Measurements from ENCODE around the gene IFT172. TPM values are rescaled to one million over a fixed set of nuclear protein-coding genes. Genes with fewer than 3 reads are reported as not detected.

Gene IFT172
- total RNA-seq, 6 experiments from 2014 or later, result 4.4 to 11.5 (median 6.2) TPM

DNA sequence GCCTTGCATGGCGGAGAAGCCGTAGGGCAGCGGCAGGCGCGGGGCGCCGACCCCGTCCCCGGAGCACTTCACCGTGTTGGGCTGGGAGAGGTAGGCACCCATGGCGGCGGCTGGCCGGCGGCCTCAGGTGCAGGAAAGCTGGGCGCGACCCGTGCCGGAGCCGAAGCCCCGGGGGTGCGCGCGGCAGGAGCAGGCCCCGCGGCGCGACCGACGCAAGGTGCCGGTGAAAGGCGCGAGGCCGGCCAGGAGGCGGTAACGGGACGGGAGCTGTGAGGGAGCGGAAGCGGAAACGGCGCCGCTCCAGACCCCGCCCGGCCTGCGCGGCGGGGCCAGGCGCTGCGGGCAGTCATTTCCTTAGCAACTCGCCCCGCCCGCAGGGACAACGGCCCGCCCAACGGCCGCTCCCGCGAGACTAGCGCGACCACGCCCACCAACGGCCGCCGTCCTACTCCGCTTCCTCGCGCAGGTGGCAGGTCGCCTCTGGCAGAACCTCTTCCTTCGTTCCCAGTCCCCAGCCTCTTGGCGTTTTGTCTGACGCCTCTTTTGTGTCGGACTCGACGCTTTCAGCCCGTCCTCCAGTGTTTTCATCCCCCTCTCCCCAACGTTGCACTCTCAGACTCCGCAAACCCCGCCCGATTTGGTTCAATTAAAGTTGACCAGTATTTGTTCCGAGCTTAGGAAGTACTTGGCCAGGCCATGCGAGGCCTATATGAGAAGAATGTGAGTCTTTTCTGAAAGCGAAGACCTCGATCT lies 80.0 kb downstream of the IFT172 start, which contains the start of gene PPM1G:
Gene PPM1G, minus strand, starts transcription at position 271 of the 753 bp plus-strand sequence. Its CDS starts 169 bp downstream, at position 102.
- TF ChIP-seq POLR2A (IDR thresholded peaks at IDR 0.05), result peak; percentile 60
- TF ChIP-seq, protein P1, sequence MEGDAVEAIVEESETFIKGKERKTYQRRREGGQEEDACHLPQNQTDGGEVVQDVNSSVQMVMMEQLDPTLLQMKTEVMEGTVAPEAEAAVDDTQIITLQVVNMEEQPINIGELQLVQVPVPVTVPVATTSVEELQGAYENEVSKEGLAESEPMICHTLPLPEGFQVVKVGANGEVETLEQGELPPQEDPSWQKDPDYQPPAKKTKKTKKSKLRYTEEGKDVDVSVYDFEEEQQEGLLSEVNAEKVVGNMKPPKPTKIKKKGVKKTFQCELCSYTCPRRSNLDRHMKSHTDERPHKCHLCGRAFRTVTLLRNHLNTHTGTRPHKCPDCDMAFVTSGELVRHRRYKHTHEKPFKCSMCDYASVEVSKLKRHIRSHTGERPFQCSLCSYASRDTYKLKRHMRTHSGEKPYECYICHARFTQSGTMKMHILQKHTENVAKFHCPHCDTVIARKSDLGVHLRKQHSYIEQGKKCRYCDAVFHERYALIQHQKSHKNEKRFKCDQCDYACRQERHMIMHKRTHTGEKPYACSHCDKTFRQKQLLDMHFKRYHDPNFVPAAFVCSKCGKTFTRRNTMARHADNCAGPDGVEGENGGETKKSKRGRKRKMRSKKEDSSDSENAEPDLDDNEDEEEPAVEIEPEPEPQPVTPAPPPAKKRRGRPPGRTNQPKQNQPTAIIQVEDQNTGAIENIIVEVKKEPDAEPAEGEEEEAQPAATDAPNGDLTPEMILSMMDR (IDR thresholded peaks at IDR 0.05), result no peak
- peak within 1 kb of the TSS; percentile 36 to 80 (median 62) for H3K27ac ChIP-seq
- ATAC-seq, result peak; percentile 99 to 100 (median 99)
- H3K4me3 ChIP-seq, result peak within 1 kb of the TSS; percentile 95 to 100 (median 98)
- under 1% methylated on average over 26 of the region's 82 CpGs for WGBS (ENCODE audit: insufficient coverage, low coverage, low lambda C conversion rate, missing lambda C conversion rate)
- H3K36me3 ChIP-seq, result no peaks in the 10 kb centered on the region
- no peaks in the 10 kb centered on the region for H3K27me3 ChIP-seq
- no peaks in the 10 kb centered on the region for H3K9me3 ChIP-seq
- H3K4me1 ChIP-seq, result peaks cover 0 to 20% (median 3%) of the 10 kb centered on the region in 4 donors
- intact Hi-C loops (cut with DNase I), result no loop called here
- peak; percentile 98 for DNase-seq

DNA sequence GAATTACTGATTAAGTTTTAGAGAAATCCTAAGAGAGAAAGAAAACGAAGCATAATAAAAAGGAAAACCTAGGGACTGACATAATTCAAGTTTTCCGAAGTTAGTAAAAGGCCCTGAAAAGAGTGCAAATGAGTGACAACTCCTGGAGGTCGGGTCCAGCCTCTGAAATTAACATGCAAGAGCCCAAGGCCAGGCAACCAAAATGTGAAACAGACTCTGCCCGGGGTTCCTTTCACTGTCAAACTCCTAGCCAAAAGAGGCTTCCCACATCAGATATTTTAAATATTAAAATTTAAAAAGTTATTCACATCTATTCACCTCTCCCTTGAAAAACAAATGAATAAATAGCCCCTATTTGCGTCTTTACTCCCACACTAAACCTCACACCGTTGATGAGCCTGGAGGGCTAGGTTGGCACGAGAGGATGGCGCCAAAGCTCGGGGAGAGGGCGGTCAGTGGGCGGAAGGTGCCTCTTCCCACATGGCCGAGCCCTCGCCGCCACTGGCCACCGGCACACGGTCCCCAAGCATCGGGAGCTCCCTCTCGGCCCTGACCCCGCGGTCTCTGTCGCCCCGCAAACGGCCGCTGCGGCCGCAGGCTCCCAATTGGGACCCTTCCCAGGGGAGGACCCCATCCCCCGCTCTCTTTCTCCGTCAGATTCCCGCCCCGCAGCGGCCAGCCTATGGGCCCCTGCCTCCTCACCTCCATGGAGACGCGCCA lies 80.8 kb downstream of the IFT172 start:
- Histone ChIP-seq H3K4me1 (peaks cover 0 to 20% (median 3%) of the 10 kb centered on the region in 4 donors), H3K9me3 (no peaks in the 10 kb centered on the region), H3K36me3 (no peaks in the 10 kb centered on the region), H3K4me3 (peak overlapping the region; percentile 95 to 100 (median 98)), H3K27me3 (no peaks in the 10 kb centered on the region), H3K27ac (peak overlapping the region; percentile 36 to 80 (median 62))
- ATAC-seq (peak; percentile 20 to 44 (median 35)), DNase-seq (no peak)
- intact Hi-C loops (cut with DNase I), result no loop called here
- 0% methylated on average over 12 of the region's 33 CpGs for WGBS (ENCODE audit: insufficient coverage, low coverage, low lambda C conversion rate, missing lambda C conversion rate)
- no peak for TF ChIP-seq POLR2A (IDR thresholded peaks at IDR 0.05)
- TF ChIP-seq, protein P1 (IDR thresholded peaks at IDR 0.05), result no peak

DNA sequence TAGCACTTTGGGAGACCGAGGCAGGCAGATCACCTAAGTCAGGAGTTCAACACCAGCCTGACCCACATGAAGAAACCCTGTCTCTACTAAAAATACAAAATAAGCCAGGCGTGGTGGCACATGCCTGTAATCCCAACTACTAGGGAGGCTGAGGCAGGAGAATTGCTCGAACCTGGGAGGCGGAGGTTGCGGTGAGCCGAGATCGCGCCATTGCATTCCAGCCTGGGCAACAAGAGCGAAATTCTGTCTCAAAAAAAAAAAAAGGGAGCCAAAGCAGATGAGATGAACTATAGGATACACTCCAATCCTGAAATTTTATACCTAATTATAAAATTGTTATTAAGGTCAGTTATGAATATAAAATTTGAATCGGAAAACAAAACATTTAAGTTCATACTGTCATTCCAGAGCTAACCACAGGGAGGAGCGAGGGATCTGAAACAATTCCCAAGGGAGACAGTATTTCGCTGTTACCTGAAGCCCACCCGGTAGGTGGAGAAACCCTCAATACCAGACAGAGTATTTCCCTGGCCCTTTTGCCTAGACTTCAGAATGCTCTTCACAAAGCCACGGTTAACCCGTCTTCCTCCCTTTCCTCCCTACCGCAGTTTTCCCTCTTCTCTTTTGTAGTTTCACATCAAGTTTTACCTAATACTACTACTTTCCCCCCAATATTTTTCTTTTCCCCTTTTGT lies 81.6 kb downstream of the IFT172 start:
- TF ChIP-seq, protein P1 (IDR thresholded peaks at IDR 0.05), result peak; percentile 54 to 64 (median 58)
- TF ChIP-seq POLR2A (IDR thresholded peaks at IDR 0.05), result no peak
- WGBS (ENCODE audit: insufficient coverage, low coverage, low lambda C conversion rate, missing lambda C conversion rate), result 15% methylated on average over 9 of the region's 16 CpGs
- intact Hi-C loops (cut with DNase I), result no loop called here
- Histone ChIP-seq H3K4me3 (peak overlapping the region; percentile 95 to 100 (median 98)), H3K4me1 (peaks cover 0 to 20% (median 3%) of the 10 kb centered on the region in 4 donors), H3K27ac (no peak overlapping the region), H3K36me3 (no peaks in the 10 kb centered on the region), H3K9me3 (no peaks in the 10 kb centered on the region), H3K27me3 (no peaks in the 10 kb centered on the region)
- ATAC-seq, result peak in 1 of 4 donors; percentile 19
- no peak for DNase-seq

DNA sequence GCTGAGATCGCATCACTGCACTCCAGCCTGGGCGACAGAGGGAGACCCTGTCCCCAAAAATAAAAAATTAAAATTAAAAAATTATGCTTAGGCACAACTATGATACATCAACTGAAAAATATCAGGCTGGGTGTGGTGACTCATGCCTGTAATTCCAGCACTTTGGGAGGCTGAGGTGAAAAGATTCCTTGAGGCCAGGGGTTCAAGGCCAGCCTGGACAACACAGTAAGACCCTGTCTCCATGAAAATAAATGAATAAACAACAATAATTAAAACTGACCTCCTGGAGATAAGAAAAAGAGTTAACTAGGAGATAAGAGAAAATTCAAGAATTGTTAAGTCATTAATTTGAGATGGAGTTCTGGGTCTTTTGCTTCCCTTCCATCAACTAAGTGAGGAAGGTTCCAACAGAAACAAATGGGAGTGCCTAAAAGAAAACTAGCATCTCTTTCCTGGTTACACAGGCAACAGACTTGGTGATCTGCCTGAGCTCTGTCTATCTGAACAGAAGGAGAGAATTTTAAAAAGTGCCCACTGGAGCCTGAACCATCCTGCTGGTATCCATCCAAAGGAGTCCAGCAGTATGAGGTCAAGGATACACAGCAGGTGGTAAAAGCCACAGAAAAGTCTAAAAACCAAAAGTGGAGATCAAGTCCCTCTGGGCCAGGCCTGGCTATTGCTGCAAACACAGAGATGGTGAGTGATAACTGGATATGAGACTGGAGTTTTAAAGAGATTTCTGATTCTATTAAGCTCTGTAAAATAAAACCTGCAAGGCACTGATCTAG lies 89.0 kb downstream of the IFT172 start:
- TF ChIP-seq POLR2A (IDR thresholded peaks at IDR 0.05), result no peak
- TF ChIP-seq, protein P1 (IDR thresholded peaks at IDR 0.05), result no peak
- intact Hi-C loops (cut with DNase I), result no loop called here
- no peak overlapping the region for H3K27ac ChIP-seq
- DNase-seq (no peak), ATAC-seq (no peak)
- no peaks in the 10 kb centered on the region for H3K36me3 ChIP-seq
- H3K4me1 ChIP-seq, result no peaks in the 10 kb centered on the region
- no peak overlapping the region for H3K4me3 ChIP-seq
- H3K9me3 ChIP-seq, result no peaks in the 10 kb centered on the region
- no peaks in the 10 kb centered on the region for H3K27me3 ChIP-seq
- 94% methylated on average over 2 of the region's 2 CpGs for WGBS (ENCODE audit: insufficient coverage, low coverage, low lambda C conversion rate, missing lambda C conversion rate)
